Measurements from ENCODE around the gene RBM47.
"Not testable (repeated sequence)": the region's sequence is repeated elsewhere in the genome, so short reads cannot be mapped to it uniquely, and the experiment has no call there.

Gene RBM47

GRCh38 chr4:40434126-40434687 is 195.5 kb downstream of the RBM47 start:
- H3K27ac ChIP-seq (replicated peaks): no peak overlapping the region

GRCh38 chr4:40432504-40432903 is 197.2 kb downstream of the RBM47 start:
- H3K27ac ChIP-seq (replicated peaks): no peak overlapping the region
- no peaks in the 10 kb centered on the region for H3K27me3 ChIP-seq (ENCODE audit: insufficient read depth, poor library complexity, severe bottlenecking)
- no peak overlapping the region for H3K4me3 ChIP-seq (replicated peaks; ENCODE audit: insufficient read depth, low read length)
- no peak for TF ChIP-seq GABPA (IDR thresholded peaks at IDR 0.05; ENCODE audit: low read depth)
- no peak for TF ChIP-seq SPI1 (IDR thresholded peaks at IDR 0.05; ENCODE audit: borderline replicate concordance, low read depth)
- TF ChIP-seq POLR2AphosphoS5 (IDR thresholded peaks at IDR 0.05; ENCODE audit: low read depth): no peak
- TF ChIP-seq REST (IDR thresholded peaks at IDR 0.05; ENCODE audit: insufficient replicate concordance, low read depth): no peak
- no peak for TF ChIP-seq CTCF (IDR thresholded peaks at IDR 0.05; ENCODE audit: insufficient read depth, low read length)
- DNase-seq (ENCODE audit: low read depth in 1 of 2, low spot score in 1 of 2): no peak

More at GRCh38 chr4:40434126-40434687, 195.5 kb downstream of the RBM47 start:
- Histone ChIP-seq H3K4me3 (replicated peaks; ENCODE audit: insufficient read depth, low read length) (no peak overlapping the region), H3K27me3 (ENCODE audit: insufficient read depth, poor library complexity, severe bottlenecking) (no peaks in the 10 kb centered on the region)
- no peak for TF ChIP-seq SPI1 (IDR thresholded peaks at IDR 0.05; ENCODE audit: borderline replicate concordance, low read depth)
- TF ChIP-seq CTCF (IDR thresholded peaks at IDR 0.05; ENCODE audit: insufficient read depth, low read length): no peak
- TF ChIP-seq REST (IDR thresholded peaks at IDR 0.05; ENCODE audit: insufficient replicate concordance, low read depth): no peak
- no peak for TF ChIP-seq POLR2AphosphoS5 (IDR thresholded peaks at IDR 0.05; ENCODE audit: low read depth)
- TF ChIP-seq GABPA (IDR thresholded peaks at IDR 0.05; ENCODE audit: low read depth): no peak
- no peak for DNase-seq (ENCODE audit: low read depth in 1 of 2, low spot score in 1 of 2)

- not testable (repeated sequence) for DNase-seq (ENCODE audit: low read depth in 1 of 2, low spot score in 1 of 2); H3K27me3 ChIP-seq (ENCODE audit: insufficient read depth, poor library complexity, severe bottlenecking); H3K4me3 ChIP-seq (replicated peaks; ENCODE audit: insufficient read depth, low read length); H3K27ac ChIP-seq (replicated peaks)
Measured at GRCh38 chr4:40427871-40428270, 201.8 kb downstream of the RBM47 start.

- DNase-seq (ENCODE audit: low read depth in 1 of 2, low spot score in 1 of 2): peak in 1 of 2 experiments; percentile 68
- TF ChIP-seq POLR2AphosphoS5 (IDR thresholded peaks at IDR 0.05; ENCODE audit: low read depth): no peak
- TF ChIP-seq SPI1 (IDR thresholded peaks at IDR 0.05; ENCODE audit: borderline replicate concordance, low read depth): peak; percentile 40; the same call in 1 of the 2 replicates
- Histone ChIP-seq H3K27ac (replicated peaks) (no peak overlapping the region), H3K4me3 (replicated peaks; ENCODE audit: insufficient read depth, low read length) (no peak overlapping the region), H3K27me3 (ENCODE audit: insufficient read depth, poor library complexity, severe bottlenecking) (no peaks in the 10 kb centered on the region)
Measured at GRCh38 chr4:40427128-40427527, 202.5 kb downstream of the RBM47 start.
